DOHH2 (cell line): ENCODE results near the gene C16orf95.

Experiments used
- CTCF ChIP-seq: fragments of 200-600 bp; sonication (generic); IDR thresholded peaks from one replicate; pipeline ENCODE4 v1.5.1; 2014; ENCODE audit warnings: antibody characterized with exemption, mild to moderate bottlenecking, low read depth, low read length; ENCODE audit not compliant: poor library complexity, severe bottlenecking
- EZH2phosphoT487 ChIP-seq: fragments of 200-600 bp; sonication (generic); IDR thresholded peaks from 2 replicates; pipeline ENCODE4 v1.6.1; 2017; ENCODE audit warnings: borderline replicate concordance, mild to moderate bottlenecking, antibody characterized with exemption, low read length, moderate library complexity, mixed read lengths

DNA sequence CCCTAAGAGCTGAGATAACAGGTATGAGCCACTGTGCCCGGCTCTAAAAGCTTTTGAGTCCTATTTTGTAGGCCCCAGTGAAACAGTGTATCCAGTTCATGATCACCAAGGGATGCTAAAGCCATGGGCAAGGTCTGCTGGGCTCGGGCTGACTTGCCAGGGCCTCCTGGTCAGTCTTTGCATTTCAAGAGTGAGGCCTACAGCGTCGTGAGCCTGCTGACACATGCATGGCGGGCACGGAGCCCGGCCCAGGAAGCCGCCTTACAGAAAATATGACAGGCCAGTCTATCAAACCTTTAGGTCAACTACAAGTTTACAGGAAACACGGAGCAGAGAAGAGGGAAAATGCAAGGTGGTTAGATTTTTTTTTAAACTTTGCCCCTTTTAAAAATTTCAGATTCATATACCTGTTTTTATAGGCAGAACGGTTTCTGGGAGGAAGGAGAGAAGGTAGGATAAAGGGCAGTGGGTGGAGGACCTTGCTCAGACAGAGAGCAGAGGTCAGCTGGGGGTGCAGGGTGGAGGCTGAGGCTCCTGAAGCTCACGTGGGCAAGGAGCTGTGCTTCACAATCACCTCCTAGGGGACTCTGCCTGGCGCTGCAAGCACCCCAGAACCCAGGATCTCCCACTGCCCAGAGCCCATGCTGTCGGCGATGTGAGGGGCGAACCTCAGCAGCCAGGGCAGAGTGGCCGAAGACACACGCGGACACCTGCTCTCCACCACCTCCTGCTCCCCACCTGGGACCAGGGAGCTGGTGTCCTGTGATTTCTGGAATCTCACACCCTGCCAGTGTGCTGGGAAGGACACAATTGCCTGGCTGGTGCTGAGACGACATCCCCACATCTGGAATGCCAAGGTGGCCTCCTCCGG is 21.3 kb downstream of the C16orf95 start:
- TF ChIP-seq CTCF, result no peak
- TF ChIP-seq EZH2phosphoT487, result no peak
